HG03025 (cell line): ENCODE results near the gene ARL17B.
"Not testable (repeated sequence)": the region's sequence is repeated elsewhere in the genome, so short reads cannot be mapped to it uniquely, and the experiment has no call there.

Experiments
- ATAC-seq: cut with Tn5 transposase; IDR thresholded peaks from one replicate; pipeline ENCODE4 v1.9.1; 2021; ENCODE audit warnings: mild to moderate bottlenecking, moderate library complexity; ENCODE audit not compliant: unreplicated experiment, low FRiP score

The ARL17B gene

GRCh38 chr17:46361755-46362154, at the start of gene ARL17B:
Gene ARL17B, minus strand, starts transcription at chr17:46361766. Its CDS starts 3,369 bp downstream, at chr17:46358397.
- ATAC-seq: peak; percentile 93

GRCh38 chr17:46409864-46410263, 48.3 kb upstream of the ARL17B start:
- not testable (repeated sequence) for ATAC-seq

GRCh38 chr17:46407155-46407554, 45.6 kb upstream of the ARL17B start:
- not testable (repeated sequence) for ATAC-seq

- ATAC-seq: not testable (repeated sequence)
Measured at GRCh38 chr17:46401033-46401787, 39.6 kb upstream of the ARL17B start.

GRCh38 chr17:46400543-46400942, 39.0 kb upstream of the ARL17B start:
- not testable (repeated sequence) for ATAC-seq

- not testable (repeated sequence) for ATAC-seq
Measured at GRCh38 chr17:46399993-46400392, 38.4 kb upstream of the ARL17B start.

- not testable (repeated sequence) for ATAC-seq
Measured at GRCh38 chr17:46396292-46396691, 34.7 kb upstream of the ARL17B start.

GRCh38 chr17:46393702-46394101, 32.1 kb upstream of the ARL17B start:
- ATAC-seq: not testable (repeated sequence)

GRCh38 chr17:46385491-46385890, 23.9 kb upstream of the ARL17B start:
- ATAC-seq: not testable (repeated sequence)

- ATAC-seq: not testable (repeated sequence)
Measured at GRCh38 chr17:46383118-46383517, 21.6 kb upstream of the ARL17B start.

GRCh38 chr17:46373418-46373817, 11.9 kb upstream of the ARL17B start:
- not testable (repeated sequence) for ATAC-seq

GRCh38 chr17:46372236-46373229, 11.0 kb upstream of the ARL17B start:
- peak; percentile 70 for ATAC-seq

GRCh38 chr17:46367520-46367919, 6.0 kb upstream of the ARL17B start:
- ATAC-seq: not testable (repeated sequence)

- peak; percentile 39 for ATAC-seq
Measured at GRCh38 chr17:46361145-46361735, 326 bp downstream of the ARL17B start.

- not testable (repeated sequence) for ATAC-seq
Measured at GRCh38 chr17:46353856-46354255, 7.7 kb downstream of the ARL17B start.

- not testable (repeated sequence) for ATAC-seq
Measured at GRCh38 chr17:46349060-46349459, 12.5 kb downstream of the ARL17B start.

- not testable (repeated sequence) for ATAC-seq
Measured at GRCh38 chr17:46348345-46348744, 13.2 kb downstream of the ARL17B start.

GRCh38 chr17:46342131-46342530, 19.4 kb downstream of the ARL17B start:
- ATAC-seq: not testable (repeated sequence)

GRCh38 chr17:46341220-46341619, 20.3 kb downstream of the ARL17B start:
- not testable (repeated sequence) for ATAC-seq

- ATAC-seq: not testable (repeated sequence)
Measured at GRCh38 chr17:46294831-46295230, 66.7 kb downstream of the ARL17B start, which contains the start of gene LRRC37A. Gene LRRC37A, plus strand, starts transcription at chr17:46295131. Its CDS starts 3 bp downstream, at chr17:46295134.
